Retina (tissue), 1 donor: ENCODE data around the gene OR4A47.
"Not testable (repeated sequence)": the region's sequence is repeated elsewhere in the genome, so short reads cannot be mapped to it uniquely, and the experiment has no call there.

Experiments used
- DNase-seq: peaks from one replicate; pipeline ENCODE4 v3.0.0-alpha.2; 2016

Gene OR4A47, protein sequence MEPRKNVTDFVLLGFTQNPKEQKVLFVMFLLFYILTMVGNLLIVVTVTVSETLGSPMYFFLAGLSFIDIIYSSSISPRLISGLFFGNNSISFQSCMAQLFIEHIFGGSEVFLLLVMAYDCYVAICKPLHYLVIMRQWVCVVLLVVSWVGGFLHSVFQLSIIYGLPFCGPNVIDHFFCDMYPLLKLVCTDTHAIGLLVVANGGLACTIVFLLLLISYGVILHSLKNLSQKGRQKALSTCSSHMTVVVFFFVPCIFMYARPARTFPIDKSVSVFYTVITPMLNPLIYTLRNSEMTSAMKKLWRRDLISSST

DNA sequence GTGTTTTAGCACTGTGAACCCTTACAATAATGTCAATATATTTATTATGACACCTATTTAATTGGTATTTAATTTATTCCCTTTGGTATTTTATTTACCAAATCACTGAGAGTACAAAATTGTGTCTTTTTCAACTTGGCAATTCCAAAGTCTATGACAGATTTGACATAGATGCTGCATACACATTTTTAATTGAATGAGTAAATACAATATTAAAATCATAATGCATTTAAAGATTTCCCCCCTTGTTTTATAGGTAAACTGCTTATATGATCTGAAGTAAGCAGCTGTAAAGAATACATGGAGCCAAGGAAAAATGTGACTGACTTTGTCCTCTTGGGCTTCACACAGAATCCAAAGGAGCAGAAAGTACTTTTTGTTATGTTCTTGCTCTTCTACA, at the start of gene OR4A47:
Gene OR4A47 (plus strand): TSS at position 301 of the 400 bp plus-strand sequence. CDS start 0 bp downstream, at position 301.
- DNase-seq = not testable (repeated sequence)

DNA sequence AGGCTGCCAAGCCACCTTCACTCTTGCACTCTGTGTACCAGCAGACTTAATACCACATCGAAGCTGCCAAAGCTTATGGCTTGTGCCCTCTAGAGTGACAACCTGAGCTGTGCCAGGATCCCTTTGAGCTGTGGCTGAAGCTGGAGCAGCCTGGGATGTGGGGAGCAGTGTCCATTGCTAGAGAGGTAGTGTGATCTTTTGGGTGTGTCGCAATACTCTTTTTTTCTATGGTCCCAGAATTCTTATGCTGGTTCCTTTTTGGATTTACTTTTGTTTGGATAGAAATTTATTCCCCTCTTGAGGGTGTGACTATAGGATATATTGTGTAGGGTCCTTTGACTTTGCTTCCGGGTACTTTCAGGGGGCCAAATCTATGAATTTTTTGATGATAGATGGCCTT, 32.7 kb upstream of the OR4A47 start:
- DNase-seq = not testable (repeated sequence)

DNA sequence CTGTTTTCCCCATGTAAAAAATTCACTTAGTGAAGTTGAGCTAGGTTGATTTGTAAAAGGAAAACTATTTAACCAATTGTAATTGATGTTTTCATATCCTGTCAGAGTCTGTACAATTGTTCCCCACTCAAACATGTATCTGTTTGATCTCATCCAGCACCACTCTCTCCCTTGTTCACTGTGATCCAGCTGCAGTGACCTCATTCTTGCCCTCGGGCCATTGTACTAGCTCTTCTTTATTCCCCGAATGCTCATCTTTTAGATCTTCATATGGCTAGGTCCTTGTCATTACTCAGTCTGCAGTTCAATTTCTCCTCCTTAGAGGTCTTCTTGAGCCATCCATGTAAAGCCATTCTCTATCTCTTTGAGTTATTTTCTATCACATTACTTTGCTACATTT, 14.6 kb upstream of the OR4A47 start:
- DNase-seq = not testable (repeated sequence)

DNA sequence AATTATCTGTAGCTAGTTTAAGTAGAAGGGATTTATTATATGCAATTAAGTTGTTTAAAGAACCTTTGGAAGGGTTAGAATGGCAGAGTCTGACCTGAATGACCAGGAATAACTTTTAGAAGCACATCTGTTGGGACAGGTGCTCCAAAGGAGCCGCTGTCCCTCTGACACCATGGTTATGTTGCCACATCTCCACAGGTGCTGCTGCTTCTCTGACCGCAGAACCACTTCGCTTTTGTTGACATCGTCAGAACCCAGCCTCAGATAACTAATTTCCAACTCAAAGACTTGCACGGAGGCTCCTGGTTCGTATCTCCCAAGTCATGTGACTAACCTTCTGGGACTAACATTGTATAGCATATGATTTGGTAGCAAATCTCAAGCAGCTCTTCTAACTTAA, 13.9 kb upstream of the OR4A47 start:
- DNase-seq = not testable (repeated sequence)

DNA sequence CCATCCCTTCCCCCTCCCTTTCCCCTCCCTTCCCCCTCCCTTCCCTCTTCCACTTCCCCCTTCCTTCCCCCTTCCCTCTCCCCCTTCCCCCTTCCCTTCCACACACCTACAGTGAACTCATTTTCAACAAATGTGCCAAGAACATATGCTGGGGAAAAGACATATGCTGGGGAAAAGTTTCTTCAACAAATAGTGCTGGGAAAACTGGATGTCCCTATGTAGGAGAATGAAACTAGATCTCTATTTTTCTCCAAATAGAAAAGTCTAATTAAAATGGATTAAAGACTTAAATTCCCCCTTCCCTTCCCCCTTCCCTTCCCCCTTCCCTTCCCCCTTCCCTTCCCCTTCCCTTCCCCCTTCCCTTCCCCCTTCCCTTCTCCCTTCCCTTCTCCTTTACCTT, 17.6 kb downstream of the OR4A47 start:
- DNase-seq = not testable (repeated sequence)

DNA sequence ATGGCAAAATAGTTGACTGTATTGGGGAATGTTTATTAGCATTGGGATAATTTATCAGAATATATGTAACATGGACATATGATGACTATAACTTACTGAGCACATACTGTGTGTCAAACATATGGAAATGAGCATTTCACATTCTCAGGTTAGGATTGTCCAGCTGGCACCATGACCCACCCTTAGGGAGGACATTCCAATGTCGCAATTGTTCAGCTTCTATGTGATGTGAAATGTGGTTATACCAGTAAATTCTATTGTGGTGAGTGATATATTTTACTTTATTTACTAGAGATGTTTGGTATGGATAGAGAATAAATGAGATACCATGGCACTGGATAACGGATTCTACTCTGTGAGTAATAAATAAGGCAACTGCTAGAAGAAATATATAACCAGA, 50.4 kb downstream of the OR4A47 start:
- DNase-seq = no peak
